K562 (cell line): Measurements from ENCODE around the gene GSC. TPM values are rescaled to one million over a fixed set of nuclear protein-coding genes. Genes with fewer than 3 reads are reported as not detected.

Experiments
- ATAC-seq: fragments of 200-7000 bp; cut with Tn5 transposase; 3 replicates; pipeline ENCODE4 v1.9.1; 2020; ENCODE audit warnings: moderate library complexity
- BruUV-seq: library from RNA; stranded (reverse); fragments of 400-500 nt; replicated peaks from 2 replicates; lab custom pipeline; 2021; lab: Mats Ljungman, UMichigan
- CTCF ChIA-PET: fragments of 300-600 bp; formaldehyde crosslinking; extraction: SDS; loops from one replicate; lab custom pipeline; 2021; ENCODE audit warnings: low intra/inter-chr PET ratio; lab: Yijun Ruan, JAX
- POLR2A ChIA-PET: fragments of 300-600, 350-650 bp; sonication (Branson Sonifier 250); formaldehyde crosslinking; extraction: SDS; loops from one replicate; lab custom pipeline; 2021; ENCODE audit warnings: antibody characterized with exemption, inconsistent platforms; lab: Yijun Ruan, JAX
- DNase-seq, 4 experiments: peaks; one replicate each; pipeline versions ENCODE4 v3.0.0 to v3.0.0-alpha.2; 2011 to 2018; ENCODE audit warnings: low spot score in 3 of 4, mixed read lengths in 3 of 4; ENCODE audit errors: extremely low read depth in 1 of 4
- FAIRE-seq: peaks from 2 replicates; lab custom pipeline; 2011; peaks lifted over from hg19 to GRCh38; lab: Jason Lieb, UNC
- H2AFZ ChIP-seq: 2 replicates; pipeline ENCODE4 v1.6.0; 2011; ENCODE audit warnings: low read depth, low read length, control low read depth, inconsistent platforms
- H3K27ac ChIP-seq: fragments of 200-600 bp; 3 replicates; pipeline ENCODE4 v1.8.0; 2011; ENCODE audit warnings: low read depth, mild to moderate bottlenecking, control low read depth, inconsistent platforms, low read length, moderate library complexity, mixed read lengths; ENCODE audit errors: extremely low read depth
- H3K27me3 ChIP-seq, 2 experiments: fragments of 300-600 bp in 1 of 2; 2 replicates in 1 of 2; 3 replicates in 1 of 2; pipeline versions ENCODE4 v1.6.0 to v1.8.0; 2011; ENCODE audit warnings: inconsistent platforms in 2 of 2, low read length in 2 of 2, mild to moderate bottlenecking in 1 of 2, mixed read lengths in 1 of 2, moderate library complexity in 1 of 2; ENCODE audit not compliant: control insufficient read depth in 2 of 2, insufficient read depth in 2 of 2
- H3K36me3 ChIP-seq: fragments of 300-600 bp; 3 replicates; pipeline ENCODE4 v1.8.0; 2011; ENCODE audit warnings: mild to moderate bottlenecking, low read length, inconsistent platforms; ENCODE audit not compliant: control insufficient read depth, insufficient read depth
- H3K4me1 ChIP-seq, 2 experiments: fragments of 200-600 bp in 1 of 2; replicated peaks in 1 of 2; 2 replicates in 1 of 2; 3 replicates in 1 of 2; pipeline versions ENCODE4 v1.5.1 to v1.8.0; 2011; ENCODE audit warnings: inconsistent platforms in 2 of 2, low read length in 2 of 2, mild to moderate bottlenecking in 1 of 2, mixed read lengths in 1 of 2, moderate library complexity in 1 of 2; ENCODE audit not compliant: control insufficient read depth in 2 of 2, insufficient read depth in 2 of 2
- H3K4me2 ChIP-seq: 2 replicates; pipeline ENCODE4 v1.6.1; 2011; ENCODE audit warnings: low read length, control low read depth, inconsistent platforms, mixed read lengths; ENCODE audit not compliant: insufficient read depth
- H3K4me3 ChIP-seq: fragments of 200-600 bp; sonication (generic), shearing (Covaris generic); 2 replicates; pipeline ENCODE4 v1.5.1; 2016; ENCODE audit warnings: control low read depth, inconsistent platforms
- H3K79me2 ChIP-seq: fragments of 200-600 bp; 3 replicates; pipeline ENCODE4 v1.8.0; 2011; ENCODE audit warnings: low read length, inconsistent platforms; ENCODE audit not compliant: control insufficient read depth, insufficient read depth
- H3K9ac ChIP-seq, 2 experiments: 2 replicates each; pipeline versions ENCODE4 v1.6.0 to v1.6.1; 2011; ENCODE audit warnings: low read depth in 2 of 2, low read length in 2 of 2, control low read depth in 1 of 2, inconsistent platforms in 1 of 2, mild to moderate bottlenecking in 1 of 2, mixed read lengths in 1 of 2; ENCODE audit not compliant: insufficient read depth in 1 of 2
- H3K9me1 ChIP-seq: one replicate; pipeline ENCODE4 v1.6.0; 2011; ENCODE audit warnings: inconsistent platforms, mild to moderate bottlenecking, low read length, moderate library complexity; ENCODE audit not compliant: control insufficient read depth, insufficient read depth
- H3K9me3 ChIP-seq: replicated peaks from 2 replicates; pipeline ENCODE4 v1.5.1; 2011; ENCODE audit warnings: low read depth, low read length, inconsistent platforms; ENCODE audit not compliant: control insufficient read depth, insufficient read depth
- H4K20me1 ChIP-seq: replicated peaks from 2 replicates; pipeline ENCODE4 v1.6.1; 2011; ENCODE audit warnings: low read length, inconsistent platforms, mixed read lengths; ENCODE audit not compliant: control insufficient read depth, insufficient read depth
- CBFA2T3 ChIP-seq: fragments of 450-650 bp; IDR thresholded peaks from 2 replicates; pipeline ENCODE4 v1.6.1; 2017
- CHCHD3 ChIP-seq: fragments of 250-450 bp; sonication (Bioruptor Pico); IDR thresholded peaks from 2 replicates; pipeline ENCODE4 v2.1.2; 2022; ENCODE audit warnings: mild to moderate bottlenecking
- CXXC5 ChIP-seq: fragments of 250-450 bp; sonication (Bioruptor Pico); IDR thresholded peaks from 2 replicates; pipeline ENCODE4 v1.8.0; 2022; ENCODE audit warnings: inconsistent platforms, mild to moderate bottlenecking, moderate library complexity
- FOSL1 ChIP-seq: fragments of 200-800 bp; sonication (Bioruptor generic); conservative IDR thresholded peaks from 2 replicates; pipeline ENCODE4 v1.6.1; 2016; ENCODE audit warnings: missing genetic modification characterization, missing compliant biosample characterization
- GTF2A2 ChIP-seq: IDR thresholded peaks from 2 replicates; pipeline ENCODE4 v1.6.1; 2016; ENCODE audit warnings: mild to moderate bottlenecking, missing genetic modification characterization, missing compliant biosample characterization
- ILK ChIP-seq: fragments of 450-650 bp; IDR thresholded peaks from 2 replicates; pipeline ENCODE4 v1.6.1; 2016; ENCODE audit warnings: missing genetic modification characterization, low read depth, mild to moderate bottlenecking, missing compliant biosample characterization, moderate library complexity, borderline replicate concordance
- NCOR1 ChIP-seq: fragments of 450-650 bp; IDR thresholded peaks from 2 replicates; pipeline ENCODE4 v1.6.1; 2016; ENCODE audit warnings: mild to moderate bottlenecking, moderate library complexity
- NRF1 ChIP-seq, 2 experiments: fragments of 450-650 bp; IDR thresholded peaks in 1 of 2; conservative IDR thresholded peaks in 1 of 2; 2 replicates each; pipeline ENCODE4 v1.6.1; 2014; ENCODE audit warnings: mild to moderate bottlenecking in 2 of 2
- PHF21A ChIP-seq: fragments of 450-650 bp; IDR thresholded peaks from 2 replicates; pipeline ENCODE4 v1.6.1; 2017; ENCODE audit warnings: low read depth, borderline replicate concordance
- PRMT5 ChIP-seq: sonication (generic); formaldehyde crosslinking; IDR thresholded peaks from 2 replicates; pipeline ENCODE4 v1.5.0; 2020; ENCODE audit warnings: missing genetic modification reagents
- SIRT6 ChIP-seq: IDR thresholded peaks from one replicate; pipeline ENCODE4 v1.6.1; 2012; ENCODE audit warnings: low read depth, mild to moderate bottlenecking, control low read depth, inconsistent platforms, low read length, moderate library complexity
- SNIP1 ChIP-seq: fragments of 450-650 bp; IDR thresholded peaks from 2 replicates; pipeline ENCODE4 v1.7.1; 2017; ENCODE audit warnings: low read depth, mild to moderate bottlenecking
- U2AF2 ChIP-seq: fragments of 200-400 bp; formaldehyde crosslinking; optimal IDR thresholded peaks from 2 replicates; pipeline ENCODE3; 2017; ENCODE audit warnings: low read depth, mild to moderate bottlenecking, low read length
- ZNF224 ChIP-seq: sonication (generic); formaldehyde crosslinking; IDR thresholded peaks from 2 replicates; pipeline ENCODE4 v1.8.0; 2022; ENCODE audit warnings: mild to moderate bottlenecking, missing genetic modification reagents
- ZNF253 ChIP-seq: fragments of 250-450 bp; sonication (Bioruptor Pico); conservative IDR thresholded peaks from 2 replicates; pipeline ENCODE4 v1.6.1; 2021; ENCODE audit warnings: mild to moderate bottlenecking
- ZNF79 ChIP-seq: fragments of 250-450 bp; sonication (Bioruptor Pico); IDR thresholded peaks from 2 replicates; pipeline ENCODE4 v1.4.0; 2020; ENCODE audit warnings: low read depth, mild to moderate bottlenecking, moderate library complexity
- WGBS: fragments of 100-300 bp; shearing (Covaris generic); methylation state at CpG from one replicate; pipeline ENCODE4 v1.1.6; 2016; ENCODE audit warnings: low coverage, mixed read lengths; ENCODE audit not compliant: insufficient coverage; ENCODE audit errors: missing lambda C conversion rate; 5-methylcytosine and 5-hydroxymethylcytosine counted together
- in situ Hi-C: fragments of 300-500 bp; cut with MboI; formaldehyde crosslinking; loops from 4 replicates; pipeline ENCODE4 v1.15.0; 2018; ENCODE audit warnings: inconsistent platforms, mixed read lengths
- intact Hi-C: fragments of 100-400 bp; cut with micrococcal nuclease; formaldehyde crosslinking; loops from 2 replicates; pipeline ENCODE4 v1.14.2; 2022
- polyA plus RNA-seq, 8 experiments: library from polyadenylated mRNA; depleted of rRNA in 4 of 8; stranded (reverse) in 5 of 8; unstranded in 3 of 8; fragments of >200 nt; fragmentation: Nextera tagmentation in 2 of 8; fragmentation: Illumina TruSeq in 1 of 8; extraction: Ambion mirVana in 2 of 8; extraction: Trizol in 1 of 8; gene quantifications; 2 replicates each; pipeline versions ENCODE4 v1.2.1 to v1.2.3, GENCODE V29; 2011 to 2014; ENCODE audit warnings: inconsistent platforms in 1 of 8, missing spikeins in 1 of 8
- total RNA-seq, 7 experiments: library from RNA; depleted of rRNA in 6 of 7; stranded (reverse); fragments of >200 nt in 6 of 7; fragmentation: Illumina TruSeq in 2 of 7; extraction: Trizol in 2 of 7; gene quantifications; 2 replicates each; pipeline versions ENCODE4 v1.2.1 to v1.2.3, GENCODE V29; 2011 to 2021; ENCODE audit warnings: low replicate concordance in 1 of 7

GSC gene
- total and polyA plus RNA-seq, 9 of the 15 experiments (the other 6 are each of a cell fraction or from before 2014, with no cell fraction given): not detected

- intact Hi-C loops (loop anchor here (5.0 kb wide), 1 partner anchor 59 kb away; no protein-coding TSS in a partner anchor), in situ Hi-C loops (no loop called here)
- H4K20me1 ChIP-seq: no peaks in the 10 kb centered on the region
- H3K27ac ChIP-seq: no peak overlapping the region
- H3K4me3 ChIP-seq: no peak overlapping the region
- 0% methylated on average over 3 of the region's 3 CpGs for WGBS
- ATAC-seq: no peak
- no peak for FAIRE-seq
- H3K4me1 ChIP-seq: no peaks in the 10 kb centered on the region
- H3K9ac ChIP-seq: no peak overlapping the region
- DNase-seq: no peak
- no TSS peak for BruUV-seq
- no peaks in the 10 kb centered on the region for H3K27me3 ChIP-seq
- H2AFZ ChIP-seq: no peak overlapping the region
- ChIA-PET POLR2A (no interaction called here), CTCF (no interaction called here)
- H3K36me3 ChIP-seq: no peaks in the 10 kb centered on the region
- no peaks in the 10 kb centered on the region for H3K9me3 ChIP-seq
- TF ChIP-seq U2AF2 (no peak), SNIP1 (no peak), NRF1 (conservative IDR thresholded peaks at IDR 0.05 in 1 of 2, IDR thresholded peaks at IDR 0.05 in 1 of 2) (no peak), ZNF79 (no peak), SIRT6 (no peak), PHF21A (no peak)
- TF ChIP-seq, all 486 proteins: peak for 0
- Histone ChIP-seq H3K9me1 (no peaks in the 10 kb centered on the region), H3K4me2 (no peak overlapping the region), H3K79me2 (no peaks in the 10 kb centered on the region)
Measured at GRCh38 chr14:94746131-94746530, 23.8 kb downstream of the GSC start.

GRCh38 chr14:94738751-94739150 is 31.2 kb downstream of the GSC start:
- FAIRE-seq (no peak), ATAC-seq (no peak), DNase-seq (no peak)
- H3K36me3 ChIP-seq: no peaks in the 10 kb centered on the region
- H3K9me3 ChIP-seq: no peaks in the 10 kb centered on the region
- WGBS: 0% methylated on average over 5 of the region's 5 CpGs
- TF ChIP-seq ILK (tag): no peak
- no peak for TF ChIP-seq CXXC5 (CRISPR knock-in tag)
- TF ChIP-seq CHCHD3 (CRISPR knock-in tag): no peak
- no peak for TF ChIP-seq GTF2A2 (tag)
- no peak for TF ChIP-seq NCOR1
- TF ChIP-seq FOSL1: no peak
- no peak for TF ChIP-seq ZNF253
- TF ChIP-seq ZNF224 (CRISPR knock-in tag): no peak
- TF ChIP-seq PRMT5 (CRISPR knock-in tag): no peak
- TF ChIP-seq CBFA2T3: no peak
- no peaks in the 10 kb centered on the region for H3K79me2 ChIP-seq
- no peaks in the 10 kb centered on the region for H3K9me1 ChIP-seq
- H3K9ac ChIP-seq: no peak overlapping the region
- no peak overlapping the region for H2AFZ ChIP-seq
- no peak overlapping the region for H3K4me3 ChIP-seq
- ChIA-PET POLR2A (interaction anchor here (0.6 to 0.8 kb wide), 2 partner anchors 26 to 83 kb away, joined by 3 to 4 read pairs; no protein-coding TSS in a partner anchor), CTCF (no interaction called here)
- no peaks in the 10 kb centered on the region for H3K4me1 ChIP-seq
- H3K27ac ChIP-seq: no peak overlapping the region
- peaks cover 0 to 1% of the 10 kb centered on the region in 2 experiments; a peak in 1 of 5 replicates for H3K27me3 ChIP-seq
- H4K20me1 ChIP-seq: no peaks in the 10 kb centered on the region
- intact Hi-C loops (no loop called here), in situ Hi-C loops (no loop called here)
- H3K4me2 ChIP-seq: no peak overlapping the region
- no TSS peak for BruUV-seq
